Measurements from ENCODE around the gene PARD3B.

PARD3B gene

DNA sequence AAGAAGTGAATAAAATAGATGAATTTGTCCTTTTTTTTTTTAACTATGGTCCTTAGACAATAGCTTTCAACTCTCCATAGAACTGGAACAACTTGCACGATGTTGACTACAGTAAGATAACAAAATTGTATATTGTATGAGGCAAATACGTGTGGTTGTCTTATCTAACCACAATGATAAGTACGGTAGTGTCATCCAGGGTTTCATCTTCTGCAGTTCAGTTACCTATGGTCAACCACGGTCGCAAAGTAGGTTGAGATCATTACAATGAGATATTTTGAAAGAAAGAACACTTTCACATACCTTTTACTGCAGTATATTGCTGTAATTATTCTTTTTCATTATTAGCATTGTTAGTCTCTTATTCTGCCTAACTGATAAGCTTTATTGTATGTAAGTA, 295.2 kb downstream of the PARD3B start:
- TF ChIP-seq GATA2 (IDR thresholded peaks at IDR 0.05; ENCODE audit: low read depth, low read length) (no peak), GATA3 (IDR thresholded peaks at IDR 0.05; ENCODE audit: low read depth, low read length) (no peak)

- TF ChIP-seq GATA3 (IDR thresholded peaks at IDR 0.05; ENCODE audit: low read depth, low read length): no peak
- TF ChIP-seq GATA2 (IDR thresholded peaks at IDR 0.05; ENCODE audit: low read depth, low read length): no peak
Observed at GRCh38 chr2:204842068-204842467, 296.8 kb downstream of the PARD3B start.

DNA sequence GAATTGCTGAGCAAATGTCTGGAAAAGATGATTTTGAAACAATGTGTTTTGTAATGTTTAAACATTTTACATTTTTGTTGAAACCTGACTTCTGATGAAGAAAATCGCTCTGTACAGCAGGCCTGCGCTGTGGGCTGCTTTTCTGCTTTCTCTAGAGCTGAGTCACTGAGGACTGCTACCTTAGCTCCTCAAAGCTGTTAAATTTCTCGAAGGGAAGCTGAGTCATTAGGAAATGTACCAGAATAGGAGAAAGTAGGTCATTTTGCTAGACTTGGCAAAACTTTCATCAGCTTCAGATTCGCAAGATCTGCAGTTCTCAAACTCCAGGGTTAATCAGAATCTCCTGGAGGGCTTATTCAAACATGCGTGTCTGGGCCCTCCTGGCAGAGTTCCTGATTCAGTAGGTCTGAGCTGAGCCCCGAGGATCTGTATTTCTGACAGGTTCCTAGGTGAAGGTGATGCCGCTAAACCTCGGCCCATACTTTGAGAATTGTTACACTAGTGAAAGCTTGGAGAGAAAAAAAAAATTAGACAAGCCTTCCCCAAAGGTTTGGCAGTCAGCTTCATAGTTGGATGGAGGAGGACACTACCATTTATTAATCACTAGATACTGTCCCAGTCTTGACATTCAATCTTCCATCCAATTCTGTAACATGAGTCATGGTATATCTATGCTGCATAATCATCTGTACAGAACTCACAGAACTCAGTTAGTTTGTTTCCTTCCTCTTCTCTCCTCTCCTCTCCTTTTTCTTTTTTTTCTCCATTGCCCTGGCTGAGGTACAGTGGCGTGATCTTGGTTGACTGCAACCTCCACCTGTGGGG, 297.6 kb downstream of the PARD3B start:
- TF ChIP-seq GATA3 (IDR thresholded peaks at IDR 0.05; ENCODE audit: low read depth, low read length): no peak
- no peak for TF ChIP-seq GATA2 (IDR thresholded peaks at IDR 0.05; ENCODE audit: low read depth, low read length)

DNA sequence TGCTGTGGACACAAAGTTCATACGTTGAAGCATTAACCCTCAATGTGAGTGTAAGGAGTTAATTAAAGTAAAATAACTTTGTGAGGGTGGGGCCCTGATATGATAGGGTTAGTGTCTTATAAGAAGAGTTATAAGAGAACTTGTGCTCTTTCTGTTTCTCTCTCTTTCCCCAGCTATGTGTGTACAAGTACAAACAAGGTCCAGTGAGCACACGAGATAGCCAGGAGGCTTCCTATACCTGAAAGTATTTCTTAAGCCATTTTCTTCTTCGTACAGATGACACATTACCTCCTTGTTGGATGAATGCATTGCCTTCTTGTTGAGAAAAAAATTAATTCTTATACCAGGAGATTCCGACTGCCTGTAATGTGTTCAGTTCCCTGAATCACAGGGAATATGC, 301.2 kb downstream of the PARD3B start:
- TF ChIP-seq GATA3 (IDR thresholded peaks at IDR 0.05; ENCODE audit: low read depth, low read length): no peak
- TF ChIP-seq GATA2 (IDR thresholded peaks at IDR 0.05; ENCODE audit: low read depth, low read length): no peak

DNA sequence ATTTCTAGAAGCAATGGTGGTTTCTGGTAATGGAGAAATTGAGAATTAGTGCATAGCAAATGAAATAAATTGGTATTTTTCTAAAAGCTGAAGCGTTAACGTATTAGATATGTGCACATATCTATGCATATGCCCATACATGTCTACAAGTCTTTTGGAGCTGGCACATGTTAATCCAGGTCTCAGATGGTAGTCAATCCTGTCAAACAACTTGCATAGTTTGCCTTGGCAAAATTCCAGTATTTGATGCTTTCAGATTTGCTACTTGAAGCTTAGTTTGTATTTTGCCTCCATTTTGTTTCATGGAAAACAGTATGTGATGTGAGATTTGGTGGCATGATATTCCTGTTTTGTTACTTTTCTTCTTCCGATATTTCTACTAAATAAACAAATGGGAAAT, 304.6 kb downstream of the PARD3B start:
- TF ChIP-seq GATA3 (IDR thresholded peaks at IDR 0.05; ENCODE audit: low read depth, low read length) (no peak), GATA2 (IDR thresholded peaks at IDR 0.05; ENCODE audit: low read depth, low read length) (no peak)

DNA sequence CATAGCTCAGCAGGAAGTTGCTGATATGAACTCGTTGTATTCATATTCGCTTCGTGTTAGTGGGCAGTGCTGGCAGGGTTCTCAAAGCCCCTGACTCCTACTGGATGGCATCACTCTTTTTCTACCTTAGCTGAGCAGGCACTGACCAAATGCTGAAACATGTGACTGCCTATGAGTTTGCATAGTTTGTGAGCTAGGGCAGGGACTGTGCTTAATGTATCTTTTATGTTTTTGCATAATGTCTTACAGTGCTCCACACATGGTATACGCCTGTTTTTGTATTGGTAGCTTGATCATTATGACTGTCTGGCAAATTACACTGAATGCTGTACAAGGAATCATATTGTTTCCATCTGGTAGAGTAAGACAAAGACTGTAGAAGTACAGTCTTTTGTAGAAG, 305.3 kb downstream of the PARD3B start:
- TF ChIP-seq GATA3 (IDR thresholded peaks at IDR 0.05; ENCODE audit: low read depth, low read length) (no peak), GATA2 (IDR thresholded peaks at IDR 0.05; ENCODE audit: low read depth, low read length) (no peak)

GRCh38 chr2:204853905-204854304, 308.6 kb downstream of the PARD3B start:
- TF ChIP-seq GATA2 (IDR thresholded peaks at IDR 0.05; ENCODE audit: low read depth, low read length) (no peak), GATA3 (IDR thresholded peaks at IDR 0.05; ENCODE audit: low read depth, low read length) (no peak)

DNA sequence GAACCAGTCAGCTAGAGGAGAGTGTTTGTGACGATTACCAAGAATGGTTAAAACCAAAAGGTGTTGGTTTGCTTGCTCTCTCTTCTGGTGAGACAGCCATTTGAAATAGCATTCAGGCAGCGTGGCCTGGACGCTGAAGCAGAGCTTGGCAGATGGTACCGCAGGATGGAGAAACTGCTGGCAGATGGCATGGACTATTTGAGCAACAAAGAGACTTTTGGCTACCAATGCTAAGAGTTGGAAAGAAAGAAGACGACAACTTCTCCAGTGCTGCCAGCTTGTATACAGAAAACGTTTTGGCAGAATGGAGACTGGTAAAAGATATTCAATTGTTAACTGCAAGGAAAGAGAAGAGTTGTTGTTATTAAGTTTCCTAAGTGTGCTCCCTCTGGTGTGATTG, 315.0 kb downstream of the PARD3B start:
- TF ChIP-seq GATA3 (IDR thresholded peaks at IDR 0.05; ENCODE audit: low read depth, low read length) (no peak), GATA2 (IDR thresholded peaks at IDR 0.05; ENCODE audit: low read depth, low read length) (no peak)

- TF ChIP-seq GATA3 (IDR thresholded peaks at IDR 0.05; ENCODE audit: low read depth, low read length): no peak
- no peak for TF ChIP-seq GATA2 (IDR thresholded peaks at IDR 0.05; ENCODE audit: low read depth, low read length)
Observed at GRCh38 chr2:204862809-204863208, 317.5 kb downstream of the PARD3B start.

DNA sequence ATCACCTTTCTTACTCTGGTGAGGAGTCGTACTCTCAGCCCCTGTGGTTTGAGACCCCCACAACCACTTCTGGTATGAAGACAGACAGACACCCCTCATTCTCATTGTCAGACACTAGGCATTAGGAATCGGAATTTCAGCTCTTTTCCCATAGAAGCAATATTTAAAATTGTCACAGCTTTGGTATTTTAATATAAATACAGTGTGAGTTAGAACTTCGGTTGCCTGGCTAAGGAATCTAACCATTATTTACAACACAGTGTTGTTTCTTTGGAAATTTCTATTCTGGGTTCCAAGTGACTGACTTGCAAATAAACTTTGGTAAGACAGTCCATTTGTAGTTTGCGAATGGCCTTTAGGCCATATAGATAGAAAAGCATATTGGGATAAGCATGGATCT, 318.1 kb downstream of the PARD3B start:
- no peak for TF ChIP-seq GATA3 (IDR thresholded peaks at IDR 0.05; ENCODE audit: low read depth, low read length)
- TF ChIP-seq GATA2 (IDR thresholded peaks at IDR 0.05; ENCODE audit: low read depth, low read length): no peak

DNA sequence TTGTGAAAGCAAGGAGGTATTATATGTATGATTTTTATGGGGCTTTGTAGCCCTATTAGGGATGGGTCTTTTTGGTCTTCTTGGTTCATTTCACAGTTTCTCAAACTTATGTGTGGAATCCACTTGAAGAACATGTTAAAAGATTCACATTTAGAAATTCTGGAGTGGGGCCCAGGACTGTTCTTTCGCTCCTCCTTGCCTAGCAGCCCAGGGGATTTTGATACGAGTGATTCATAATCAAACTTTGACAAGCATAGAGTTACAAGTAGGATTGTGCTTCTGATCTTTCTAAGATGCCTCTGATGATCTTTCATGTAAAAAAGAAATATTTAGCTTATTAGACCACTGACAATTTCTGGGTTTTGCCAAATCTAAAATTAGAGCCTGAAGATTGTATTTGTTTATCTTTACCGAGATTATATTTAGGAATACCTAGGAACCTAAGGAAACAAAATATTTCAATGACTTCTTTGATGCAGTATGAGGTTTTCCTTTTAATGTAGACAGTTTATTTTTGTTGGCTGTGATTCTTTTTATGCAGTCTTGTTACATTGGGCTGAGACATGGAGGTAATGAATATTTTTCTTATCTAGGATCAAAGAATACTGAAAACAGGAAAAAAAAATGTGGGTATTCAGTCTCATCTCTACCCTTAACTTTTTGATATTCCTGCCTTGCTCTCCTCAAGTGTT, 324.0 kb downstream of the PARD3B start:
- TF ChIP-seq GATA3 (IDR thresholded peaks at IDR 0.05; ENCODE audit: low read depth, low read length) (no peak), GATA2 (IDR thresholded peaks at IDR 0.05; ENCODE audit: low read depth, low read length) (no peak)

GRCh38 chr2:204870053-204870452, 324.8 kb downstream of the PARD3B start:
- TF ChIP-seq GATA2 (IDR thresholded peaks at IDR 0.05; ENCODE audit: low read depth, low read length) (no peak), GATA3 (IDR thresholded peaks at IDR 0.05; ENCODE audit: low read depth, low read length) (no peak)

DNA sequence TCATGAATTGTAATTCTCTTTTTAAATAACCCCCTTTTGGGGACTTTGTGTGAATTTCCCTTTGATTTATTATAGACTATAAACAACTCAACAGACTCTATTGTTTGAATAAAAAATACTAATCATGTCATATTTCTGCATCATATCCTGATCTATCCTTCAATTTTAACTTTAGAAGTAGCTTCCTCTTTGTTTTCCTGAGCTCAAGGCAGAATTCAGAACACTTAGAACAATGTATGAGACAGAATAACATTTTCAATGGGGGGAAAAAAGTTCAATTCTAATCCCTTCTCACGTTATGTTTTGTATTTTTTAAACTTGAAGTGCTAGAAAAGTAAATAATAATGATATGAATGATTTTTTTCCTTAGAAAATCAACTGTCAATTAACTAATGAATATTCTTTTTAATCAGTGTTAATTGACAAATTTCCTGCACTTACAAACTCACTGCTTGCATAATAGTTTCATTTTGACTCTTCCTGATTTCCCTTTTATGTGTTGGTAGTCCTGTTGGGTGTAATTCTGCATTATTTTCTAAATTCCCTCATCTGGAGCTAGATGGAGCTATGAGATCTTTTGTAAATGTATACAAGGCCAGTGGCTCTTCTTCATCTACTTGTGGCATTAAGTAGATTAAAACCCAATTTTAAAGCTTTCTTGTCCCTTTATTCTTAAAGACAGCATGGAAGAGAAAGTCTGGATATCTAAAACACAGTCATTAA, 326.1 kb downstream of the PARD3B start:
- TF ChIP-seq GATA3 (IDR thresholded peaks at IDR 0.05; ENCODE audit: low read depth, low read length): no peak
- TF ChIP-seq GATA2 (IDR thresholded peaks at IDR 0.05; ENCODE audit: low read depth, low read length): no peak

DNA sequence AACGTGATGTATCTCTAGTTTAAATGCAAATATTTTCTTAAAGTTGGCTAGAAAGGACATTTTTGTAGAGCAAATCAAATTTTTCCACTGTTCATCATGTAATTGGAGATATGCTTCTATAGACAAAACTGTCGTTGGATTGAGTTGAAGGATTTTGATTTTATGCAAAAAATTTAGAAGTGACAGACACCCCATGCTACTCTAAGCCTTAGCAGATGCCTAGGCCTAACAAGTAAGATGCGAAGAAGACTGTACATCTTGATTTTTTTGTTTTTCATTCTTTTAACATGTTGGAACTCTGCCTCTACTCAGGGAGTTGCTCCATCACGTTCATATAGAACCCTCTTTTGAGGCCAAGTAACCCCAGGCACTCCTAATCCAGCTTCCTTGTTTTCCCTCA, 331.0 kb downstream of the PARD3B start:
- no peak for TF ChIP-seq GATA3 (IDR thresholded peaks at IDR 0.05; ENCODE audit: low read depth, low read length)

All from SH-SY5Y (cell line).